Measurements from ENCODE around the gene BHLHA15.

DNA sequence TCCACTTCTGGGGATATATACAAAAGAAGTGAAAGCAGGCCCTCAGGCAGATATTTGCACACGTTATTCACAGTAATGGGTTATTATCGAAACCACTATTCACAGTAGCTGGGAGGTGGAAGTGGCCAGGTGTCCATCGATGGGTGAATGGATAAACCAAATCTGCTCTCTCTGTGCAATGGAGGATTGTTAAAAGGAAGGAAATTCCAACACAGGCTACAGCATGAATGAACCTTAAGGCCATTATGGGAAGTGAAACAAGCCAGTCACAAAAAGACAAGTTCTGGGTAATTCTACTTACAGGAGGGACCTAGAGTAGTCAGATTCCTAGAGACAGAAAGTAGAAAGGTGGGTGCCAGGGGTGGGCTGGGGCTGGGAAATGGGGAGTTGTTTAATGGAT, 48.5 kb upstream of the BHLHA15 start:
- TF ChIP-seq POLR2A (IDR thresholded peaks at IDR 0.05; ENCODE audit: low read length) (no peak), GATA1 (IDR thresholded peaks at IDR 0.05; ENCODE audit: low read depth, low read length) (no peak)
